Stomach (tissue), 9 donors: ENCODE measurements around the gene ABHD12B. TPM values are rescaled to one million over a fixed set of nuclear protein-coding genes. Genes with fewer than 3 reads are reported as not detected.
A peak's percentile ranks its signal among the peaks of the same experiment; 100 is the strongest.

Source experiments
- DNase-seq, 2 donors: peaks; one replicate each; pipeline versions ENCODE4 v3.0.0 to v3.0.0-alpha.2; 2013 to 2019
- H3K27ac ChIP-seq, 5 donors: fragments of 200-600 bp in 4 of 5; sonication (generic) in 4 of 5; one replicate each; pipeline ENCODE4 v1.5.1; 2013 to 2019; ENCODE audit warnings: mild to moderate bottlenecking in 1 of 5, moderate library complexity in 1 of 5
- H3K27me3 ChIP-seq, 3 donors: fragments of 200-600 bp; sonication (generic); one replicate each; pipeline ENCODE4 v1.5.1; 2017 to 2019; ENCODE audit warnings: mixed run types in 1 of 3
- H3K36me3 ChIP-seq, 4 donors: fragments of 200-600 bp; sonication (generic); 1 replicate in 3 of 4; 2 replicates in 1 of 4; pipeline ENCODE4 v1.5.1; 2016 to 2019
- H3K4me1 ChIP-seq, 4 donors: fragments of 200-600 bp; sonication (generic); one replicate each; pipeline ENCODE4 v1.5.1; 2016 to 2019
- H3K4me3 ChIP-seq, 4 donors: fragments of 200-600 bp; sonication (generic) in 3 of 4; one replicate each; pipeline ENCODE4 v1.5.1; 2016 to 2019; ENCODE audit warnings: mild to moderate bottlenecking in 1 of 4
- H3K9me3 ChIP-seq, 4 donors: fragments of 200-600 bp; sonication (generic); one replicate each; pipeline ENCODE4 v1.5.1; 2016 to 2019
- CTCF ChIP-seq, 7 experiments: fragments of 450-650 bp in 4 of 7; fragments of 200-600 bp in 3 of 7; sonication (generic) in 3 of 7; IDR thresholded peaks; one replicate each; pipeline ENCODE4 v1.5.1; 2016 to 2019; ENCODE audit warnings: antibody characterized with exemption in 7 of 7, control low read depth in 2 of 7, mild to moderate bottlenecking in 1 of 7
- EP300 ChIP-seq: sonication (generic); formaldehyde crosslinking; IDR thresholded peaks from one replicate; pipeline ENCODE4 v1.6.1; 2017; ENCODE audit warnings: antibody characterized with exemption
- POLR2A ChIP-seq, 4 donors: fragments of 450-650 bp; IDR thresholded peaks; one replicate each; pipeline ENCODE4 v1.6.1; 2016; ENCODE audit warnings: antibody characterized with exemption in 4 of 4, control low read depth in 2 of 4, mild to moderate bottlenecking in 1 of 4, moderate library complexity in 1 of 4
- POLR2AphosphoS5 ChIP-seq, 3 donors: sonication (generic); formaldehyde crosslinking; IDR thresholded peaks; one replicate each; pipeline ENCODE4 v1.6.1; 2016; ENCODE audit warnings: antibody characterized with exemption in 3 of 3
- WGBS, 5 donors: extraction: QIAGEN DNeasy Blood & Tissue Kit in 3 of 5; methylation state at CpG; one replicate each; pipeline versions ENCODE4 v1.1.5 to v1.1.7; 2013 to 2018; 5-methylcytosine and 5-hydroxymethylcytosine counted together
- intact Hi-C: fragments of 100-400 bp; cut with DNase I; formaldehyde crosslinking; loops from one replicate; pipeline ENCODE4 v1.15.1; 2023; ENCODE audit warnings: low total_unique reads
- polyA plus RNA-seq, 3 donors: library from polyadenylated mRNA; stranded (reverse); fragments of 200-250 nt; gene quantifications; one replicate each; pipeline ENCODE4 v1.2.3, GENCODE V29; 2013
- total RNA-seq, 5 donors: library from RNA; depleted of rRNA; stranded (reverse); fragments of >200 nt; gene quantifications; one replicate each; pipeline versions ENCODE4 v1.1.0 to v1.2.3, GENCODE V29; 2014 to 2016
- donor health status: healthy with polysubstance abuse.
- donor health status: Bipolar disorder and iron deficiency.
- donor health status: healthy.

The ABHD12B gene
- total and polyA plus RNA-seq, 8 donors: 0.23 TPM; not detected in 7

- H3K4me3 ChIP-seq: no peak overlapping the region
- no peak for TF ChIP-seq POLR2A (IDR thresholded peaks at IDR 0.05)
- no peak for TF ChIP-seq POLR2AphosphoS5 (IDR thresholded peaks at IDR 0.05)
- TF ChIP-seq EP300: no peak
- no peak for TF ChIP-seq CTCF (IDR thresholded peaks at IDR 0.05)
- 91 to 97% (median 94%) methylated on average over 5 of the region's 5 CpGs for WGBS, 5 donors
- intact Hi-C loops: no loop called here
- H3K4me1 ChIP-seq: peaks cover 0 to 20% (median 19%) of the 10 kb centered on the region in 4 donors
- no peak overlapping the region for H3K27ac ChIP-seq
- H3K36me3 ChIP-seq: no peaks in the 10 kb centered on the region
- no peaks in the 10 kb centered on the region for H3K9me3 ChIP-seq
- no peak for DNase-seq
- no peaks in the 10 kb centered on the region for H3K27me3 ChIP-seq
These were observed 74.5 kb downstream of the ABHD12B start for GRCh38 chr14:50946234-50946935.

- Histone ChIP-seq H3K4me3 (no peak overlapping the region), H3K9me3 (no peaks in the 10 kb centered on the region), H3K27ac (no peak overlapping the region), H3K4me1 (peaks cover 0 to 20% (median 19%) of the 10 kb centered on the region in 4 donors), H3K36me3 (no peaks in the 10 kb centered on the region), H3K27me3 (no peaks in the 10 kb centered on the region)
- intact Hi-C loops: no loop called here
- DNase-seq: peak in 1 of 2 donors; percentile 30
- no peak for TF ChIP-seq EP300
- 38 to 55% (median 51%) methylated on average over 4 of the region's 4 CpGs for WGBS, 5 donors
These were observed 75.6 kb downstream of the ABHD12B start for GRCh38 chr14:50947446-50947845.

DNA sequence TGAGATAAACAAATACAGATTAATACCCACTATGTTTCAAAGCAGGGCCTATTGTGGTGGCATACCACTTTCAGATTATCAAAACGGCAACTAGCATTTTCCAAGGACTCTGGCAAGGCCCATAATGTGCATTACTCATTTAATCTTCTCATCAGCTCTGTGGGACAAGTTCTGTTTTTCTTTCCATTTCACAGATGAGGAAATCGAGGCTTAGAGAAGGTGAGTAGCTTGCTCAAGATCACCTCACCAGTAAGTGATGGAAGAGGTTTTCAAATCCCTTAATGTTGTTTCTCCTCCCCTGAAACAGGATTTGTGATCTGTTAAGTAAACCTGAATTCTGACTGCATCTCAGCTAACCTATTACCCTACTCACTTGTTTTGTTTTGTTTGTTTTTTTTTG is 76.4 kb downstream of the ABHD12B start:
- Histone ChIP-seq H3K9me3 (no peaks in the 10 kb centered on the region), H3K4me3 (no peak overlapping the region), H3K27me3 (no peaks in the 10 kb centered on the region), H3K4me1 (peaks cover 0 to 18% (median 16%) of the 10 kb centered on the region in 4 donors), H3K27ac (no peak overlapping the region), H3K36me3 (no peaks in the 10 kb centered on the region)
- TF ChIP-seq POLR2A (IDR thresholded peaks at IDR 0.05) (no peak), POLR2AphosphoS5 (IDR thresholded peaks at IDR 0.05) (no peak), EP300 (no peak), CTCF (IDR thresholded peaks at IDR 0.05) (no peak)
- intact Hi-C loops: no loop called here
- DNase-seq: no peak
- 62 to 93% (median 80%) methylated on average over 2 of the region's 2 CpGs for WGBS, 5 donors

- intact Hi-C loops: no loop called here
- H3K36me3 ChIP-seq: no peaks in the 10 kb centered on the region
- 92 to 96% (median 93%) methylated on average over 6 of the region's 6 CpGs for WGBS, 5 donors
- DNase-seq: no peak
- H3K9me3 ChIP-seq: no peaks in the 10 kb centered on the region
- H3K4me3 ChIP-seq: no peak overlapping the region
- H3K4me1 ChIP-seq: peaks cover 0 to 10% (median 4%) of the 10 kb centered on the region in 4 donors
- no peaks in the 10 kb centered on the region for H3K27me3 ChIP-seq
- H3K27ac ChIP-seq: no peak overlapping the region
- TF ChIP-seq CTCF (IDR thresholded peaks at IDR 0.05) (no peak), EP300 (no peak), POLR2A (IDR thresholded peaks at IDR 0.05) (no peak), POLR2AphosphoS5 (IDR thresholded peaks at IDR 0.05) (no peak)
These were observed 79.2 kb downstream of the ABHD12B start for GRCh38 chr14:50951032-50951431.

DNA sequence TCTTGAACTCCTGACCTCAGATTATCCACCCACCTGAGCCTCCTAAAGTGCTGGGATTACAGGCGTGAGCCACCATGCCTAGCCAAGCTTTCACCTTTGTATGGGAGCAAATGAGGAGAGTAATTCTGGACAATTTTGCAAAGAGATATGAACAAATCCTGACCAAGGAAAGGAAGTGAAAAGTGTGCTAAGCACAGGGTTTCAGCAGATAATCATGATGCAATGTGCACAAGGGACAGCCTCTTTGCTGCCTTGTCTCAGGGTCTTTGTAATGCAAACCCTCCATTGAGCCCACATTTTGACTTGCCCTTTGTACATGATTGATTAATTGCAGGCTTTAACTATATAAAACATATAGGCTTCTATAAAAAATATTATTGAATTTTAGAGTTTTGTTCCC is 81.6 kb downstream of the ABHD12B start:
- H3K4me3 ChIP-seq: no peak overlapping the region
- peaks cover 0 to 10% (median 4%) of the 10 kb centered on the region in 4 donors for H3K4me1 ChIP-seq
- intact Hi-C loops: no loop called here
- H3K27me3 ChIP-seq: no peaks in the 10 kb centered on the region
- no peak for TF ChIP-seq CTCF (IDR thresholded peaks at IDR 0.05)
- TF ChIP-seq POLR2AphosphoS5 (IDR thresholded peaks at IDR 0.05): no peak
- TF ChIP-seq POLR2A (IDR thresholded peaks at IDR 0.05): no peak
- no peak for TF ChIP-seq EP300
- no peak for DNase-seq
- no peak overlapping the region for H3K27ac ChIP-seq
- H3K36me3 ChIP-seq: no peaks in the 10 kb centered on the region
- H3K9me3 ChIP-seq: no peaks in the 10 kb centered on the region
- WGBS, 5 donors: 75 to 85% (median 78%) methylated on average over 1 of the region's 1 CpG
